CD14-positive monocyte (primary cell): Measurements from ENCODE around the gene FAM72A. TPM values are rescaled to one million over a fixed set of nuclear protein-coding genes. Genes with fewer than 3 reads are reported as not detected.
A peak's percentile ranks its signal among the peaks of the same experiment; 100 is the strongest.
"Not testable (repeated sequence)": the region's sequence is repeated elsewhere in the genome, so short reads cannot be mapped to it uniquely, and the experiment has no call there.

Experiments
- DNase-seq, 3 donors: peaks; one replicate each; pipeline ENCODE4 v3.0.0-alpha.2; 2011 to 2022
- H2AFZ ChIP-seq: 2 replicates; pipeline ENCODE4 v1.6.0; 2012; ENCODE audit warnings: mild to moderate bottlenecking, low read depth, low read length, inconsistent platforms; ENCODE audit not compliant: insufficient read depth, poor library complexity, severe bottlenecking
- H3K27ac ChIP-seq, 2 donors: 1 replicate in 1 of 2; 2 replicates in 1 of 2; pipeline ENCODE4 v1.5.1; 2012 to 2013; ENCODE audit warnings: low read length in 2 of 2, control low read depth in 1 of 2, inconsistent platforms in 1 of 2, low read depth in 1 of 2, mild to moderate bottlenecking in 1 of 2
- H3K27me3 ChIP-seq, 2 donors: one replicate each; pipeline versions ENCODE4 v1.6.0 to v1.6.1; 2011 to 2013; ENCODE audit warnings: low read length in 2 of 2; ENCODE audit not compliant: control insufficient read depth in 2 of 2, insufficient read depth in 2 of 2
- H3K36me3 ChIP-seq, 2 donors: replicated peaks in 1 of 2; 1 replicate in 1 of 2; 2 replicates in 1 of 2; pipeline versions ENCODE4 v1.5.1 to v1.6.1; 2012 to 2013; ENCODE audit warnings: low read length in 2 of 2, control low read depth in 1 of 2, inconsistent platforms in 1 of 2, mild to moderate bottlenecking in 1 of 2; ENCODE audit not compliant: insufficient read depth in 2 of 2, control insufficient read depth in 1 of 2
- H3K4me1 ChIP-seq, 2 donors: 1 replicate in 1 of 2; 2 replicates in 1 of 2; pipeline versions ENCODE4 v1.5.1 to v1.6.1; 2012 to 2013; ENCODE audit warnings: low read length in 2 of 2, control low read depth in 1 of 2, inconsistent platforms in 1 of 2, mild to moderate bottlenecking in 1 of 2, moderate library complexity in 1 of 2; ENCODE audit not compliant: insufficient read depth in 2 of 2, control insufficient read depth in 1 of 2
- H3K4me2 ChIP-seq: replicated peaks from 2 replicates; pipeline ENCODE3; 2012; ENCODE audit warnings: low read length, moderate library complexity, mild to moderate bottlenecking; ENCODE audit not compliant: poor library complexity, severe bottlenecking; ENCODE audit errors: extremely low read depth
- H3K4me3 ChIP-seq, 3 experiments: fragments of 200-600 bp in 1 of 3; sonication (generic) in 1 of 3; replicated peaks in 1 of 3; 1 replicate in 2 of 3; 2 replicates in 1 of 3; pipeline ENCODE4 v1.5.1; 2011 to 2013; ENCODE audit warnings: low read length in 3 of 3, mild to moderate bottlenecking in 3 of 3, control low read depth in 2 of 3, low read depth in 2 of 3, inconsistent platforms in 1 of 3, moderate library complexity in 1 of 3
- H3K79me2 ChIP-seq: 2 replicates; pipeline ENCODE4 v1.6.0; 2012; ENCODE audit warnings: mild to moderate bottlenecking, control low read depth, inconsistent platforms, low read length, moderate library complexity; ENCODE audit not compliant: insufficient read depth
- H3K9ac ChIP-seq: 2 replicates; pipeline ENCODE4 v1.6.0; 2017; ENCODE audit warnings: low read length, mild to moderate bottlenecking; ENCODE audit not compliant: insufficient read depth, poor library complexity, severe bottlenecking
- H3K9me3 ChIP-seq, 2 donors: replicated peaks in 1 of 2; 1 replicate in 1 of 2; 2 replicates in 1 of 2; pipeline versions ENCODE4 v1.5.1 to v1.6.1; 2012 to 2013; ENCODE audit warnings: low read length in 2 of 2, control low read depth in 1 of 2; ENCODE audit not compliant: control insufficient read depth in 1 of 2, insufficient read depth in 1 of 2
- H4K20me1 ChIP-seq: 2 replicates; pipeline ENCODE4 v1.6.0; 2012; ENCODE audit warnings: mild to moderate bottlenecking, low read length, control low read depth, moderate library complexity; ENCODE audit not compliant: insufficient read depth
- H3K27ac Mint-ChIP-seq, 7 donors: one replicate each; pipeline ENCODE4 v1.8.0; 2020; ENCODE audit warnings: mild to moderate bottlenecking in 7 of 7, mixed read lengths in 7 of 7, moderate library complexity in 6 of 7, inconsistent platforms in 2 of 7
- H3K27me3 Mint-ChIP-seq, 3 donors: one replicate each; pipeline ENCODE4 v1.8.0; 2021 to 2022; ENCODE audit warnings: low read depth in 3 of 3, mild to moderate bottlenecking in 3 of 3, mixed read lengths in 3 of 3, moderate library complexity in 3 of 3, inconsistent platforms in 1 of 3
- H3K36me3 Mint-ChIP-seq, 2 donors: one replicate each; pipeline ENCODE4 v1.8.0; 2020; ENCODE audit warnings: mixed read lengths in 2 of 2, inconsistent platforms in 1 of 2, mild to moderate bottlenecking in 1 of 2
- H3K4me1 Mint-ChIP-seq: one replicate; pipeline ENCODE4 v1.8.0; 2020; ENCODE audit warnings: mild to moderate bottlenecking, mixed read lengths
- H3K4me3 Mint-ChIP-seq, 2 donors: one replicate each; pipeline ENCODE4 v1.8.0; 2020; ENCODE audit warnings: mild to moderate bottlenecking in 2 of 2, mixed read lengths in 2 of 2, moderate library complexity in 1 of 2
- H3K9me3 Mint-ChIP-seq, 7 donors: one replicate each; pipeline ENCODE4 v1.8.0; 2020 to 2022; ENCODE audit warnings: mixed read lengths in 7 of 7, mild to moderate bottlenecking in 6 of 7, moderate library complexity in 6 of 7, inconsistent platforms in 2 of 7
- WGBS: methylation state at CpG from one replicate; pipeline ENCODE4 v1.1.5; 2013; ENCODE audit warnings: missing lambda C conversion rate; ENCODE audit not compliant: insufficient coverage; 5-methylcytosine and 5-hydroxymethylcytosine counted together
- intact Hi-C, 2 donors: fragments of 100-400 bp; cut with micrococcal nuclease; formaldehyde crosslinking; loops; one replicate each; pipeline versions ENCODE4 v1.15.0 to v1.15.1; 2023
- polyA plus RNA-seq, 3 donors: library from polyadenylated mRNA; depleted of rRNA in 1 of 3; unstranded in 2 of 3; stranded (reverse) in 1 of 3; fragments of 300-500 nt in 2 of 3; fragments of >200 nt in 1 of 3; fragmentation: Illumina TruSeq in 2 of 3; gene quantifications; 1 replicate in 2 of 3; 2 replicates in 1 of 3; pipeline ENCODE4 v1.2.3, GENCODE V29; 2012 to 2021

FAM72A gene
- polyA plus RNA-seq, 3 donors = 3.9 to 6.3 (median 6.0) TPM

DNA sequence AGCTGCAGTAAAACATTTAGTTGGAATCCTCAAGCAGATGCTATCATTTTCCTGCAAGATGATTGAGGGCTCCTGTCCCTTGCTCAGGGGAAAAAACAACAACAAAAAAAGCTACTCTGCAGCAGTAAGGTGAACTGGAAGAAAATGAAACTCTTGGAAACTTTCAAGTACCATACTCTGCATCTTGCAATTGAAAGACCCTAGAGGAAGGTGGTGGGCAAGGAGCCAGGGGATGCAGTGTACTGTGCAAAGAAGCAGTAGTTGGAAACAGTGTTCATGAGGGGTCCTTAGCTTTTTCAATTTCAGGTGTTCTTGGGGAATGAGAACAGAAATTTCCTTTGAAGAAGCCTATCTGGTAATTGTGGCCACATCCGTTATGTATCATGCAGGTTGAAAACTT is 8.2 kb upstream of the FAM72A start:
- no CpG with 5 or more reads among the region's 1 CpG for WGBS

GRCh38 chr1:206205569-206205968 is 2.9 kb upstream of the FAM72A start:
- H3K4me3 Mint-ChIP-seq = peak overlapping the region in 1 of 2 donors; percentile 39
- H3K9me3 ChIP-seq, H3K36me3 ChIP-seq, DNase-seq, H3K4me2 ChIP-seq, H3K27me3 ChIP-seq, H3K9ac ChIP-seq, H3K4me1 Mint-ChIP-seq, H3K36me3 Mint-ChIP-seq, H3K9me3 Mint-ChIP-seq, H4K20me1 ChIP-seq, H3K27ac Mint-ChIP-seq, intact Hi-C loops, H3K4me1 ChIP-seq, H3K27me3 Mint-ChIP-seq, H3K27ac ChIP-seq, H2AFZ ChIP-seq: not testable (repeated sequence)
- no CpG with 5 or more reads among the region's 31 CpGs for WGBS
- peak overlapping the region; percentile 9 to 37 (median 36) for H3K4me3 ChIP-seq
- peaks cover 19% of the 10 kb centered on the region for H3K79me2 ChIP-seq

More for the DNA sequence above, 8.2 kb upstream of the FAM72A start:
- H3K36me3 Mint-ChIP-seq, H3K4me2 ChIP-seq, H3K36me3 ChIP-seq, H3K9me3 Mint-ChIP-seq, H3K4me3 Mint-ChIP-seq, H3K4me3 ChIP-seq, H4K20me1 ChIP-seq, H3K27me3 Mint-ChIP-seq, DNase-seq, H3K9ac ChIP-seq, H3K27me3 ChIP-seq, H3K27ac Mint-ChIP-seq, H3K4me1 Mint-ChIP-seq, H3K27ac ChIP-seq, H3K9me3 ChIP-seq, H3K4me1 ChIP-seq, intact Hi-C loops, H2AFZ ChIP-seq: not testable (repeated sequence)
- peaks cover 26% of the 10 kb centered on the region for H3K79me2 ChIP-seq

DNA sequence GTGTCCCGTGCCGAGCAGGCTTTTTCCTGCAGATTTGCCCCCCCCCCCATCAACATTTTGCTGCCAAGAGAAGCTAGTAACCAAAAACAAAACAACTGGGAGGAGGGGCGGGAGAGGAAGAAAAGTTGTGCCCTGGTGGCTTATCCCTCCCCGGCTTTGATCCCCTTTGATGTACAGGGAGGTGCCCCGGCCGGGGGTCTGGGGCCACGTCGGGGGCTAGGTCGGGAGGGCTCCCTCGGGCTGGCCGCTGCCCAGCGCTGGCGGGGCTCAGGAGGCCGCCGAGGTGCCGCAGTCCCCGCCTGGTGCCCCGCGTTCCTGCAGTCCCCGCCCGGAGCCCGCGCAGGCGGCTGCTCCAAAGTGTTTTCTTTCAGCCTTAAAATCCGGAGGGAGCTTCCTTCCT is 2.2 kb upstream of the FAM72A start:
- H3K36me3 ChIP-seq, H3K4me1 Mint-ChIP-seq, H3K27me3 Mint-ChIP-seq, H2AFZ ChIP-seq, H3K9me3 ChIP-seq, H3K9ac ChIP-seq, H3K9me3 Mint-ChIP-seq, H4K20me1 ChIP-seq, H3K4me1 ChIP-seq, intact Hi-C loops, H3K27ac ChIP-seq, H3K36me3 Mint-ChIP-seq, H3K27me3 ChIP-seq: not testable (repeated sequence)
- H3K4me2 ChIP-seq = peak overlapping the region; percentile 15
- peak overlapping the region; percentile 36 to 80 (median 68) for H3K4me3 ChIP-seq
- peak overlapping the region in 6 of 7 donors; percentile 46 to 93 (median 75) for H3K27ac Mint-ChIP-seq
- WGBS = no CpG with 5 or more reads among the region's 25 CpGs
- DNase-seq = peak in 1 of 3 donors; percentile 1
- peaks cover 16% of the 10 kb centered on the region for H3K79me2 ChIP-seq
- H3K4me3 Mint-ChIP-seq = peak overlapping the region; percentile 85 to 88

DNA sequence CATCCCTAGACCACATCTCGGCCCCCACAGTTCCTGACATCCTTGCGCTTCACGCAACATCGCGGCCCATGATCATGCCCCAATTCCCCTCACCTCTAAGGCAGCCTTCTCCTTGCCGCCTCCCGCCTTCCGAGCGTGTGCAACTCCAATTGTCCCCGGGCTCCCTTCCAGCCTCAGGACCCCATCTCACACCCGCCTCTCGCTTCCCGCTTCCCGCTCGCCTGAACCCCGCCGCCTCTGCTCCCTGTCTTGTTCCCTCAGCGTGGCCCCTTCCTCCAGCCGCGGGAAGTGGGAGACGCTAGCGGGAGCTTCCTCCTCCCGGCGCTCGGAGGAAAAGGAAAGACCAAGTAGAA is 1.5 kb upstream of the FAM72A start:
- H3K9me3 ChIP-seq, H3K4me1 ChIP-seq, H3K27ac ChIP-seq, H3K36me3 Mint-ChIP-seq, H2AFZ ChIP-seq, H3K4me1 Mint-ChIP-seq, H3K27ac Mint-ChIP-seq, H3K9me3 Mint-ChIP-seq, H3K27me3 Mint-ChIP-seq, H3K27me3 ChIP-seq, intact Hi-C loops, H3K36me3 ChIP-seq, DNase-seq, H3K9ac ChIP-seq, H3K4me2 ChIP-seq, H4K20me1 ChIP-seq: not testable (repeated sequence)
- Histone ChIP-seq H3K4me3 (peak overlapping the region; percentile 24 to 59 (median 41)), H3K79me2 (peaks cover 11% of the 10 kb centered on the region)
- no CpG with 5 or more reads among the region's 25 CpGs for WGBS
- H3K4me3 Mint-ChIP-seq = peak overlapping the region; percentile 73 to 79
